HG02642 (cell line): ENCODE results near the gene MGAT5B.
"Not testable (repeated sequence)": the region's sequence is repeated elsewhere in the genome, so short reads cannot be mapped to it uniquely, and the experiment has no call there.

Source experiments
- ATAC-seq: cut with Tn5 transposase; IDR thresholded peaks from one replicate; pipeline ENCODE4 v1.9.1; 2021; ENCODE audit warnings: mild to moderate bottlenecking; ENCODE audit not compliant: unreplicated experiment, poor library complexity

The MGAT5B gene

DNA sequence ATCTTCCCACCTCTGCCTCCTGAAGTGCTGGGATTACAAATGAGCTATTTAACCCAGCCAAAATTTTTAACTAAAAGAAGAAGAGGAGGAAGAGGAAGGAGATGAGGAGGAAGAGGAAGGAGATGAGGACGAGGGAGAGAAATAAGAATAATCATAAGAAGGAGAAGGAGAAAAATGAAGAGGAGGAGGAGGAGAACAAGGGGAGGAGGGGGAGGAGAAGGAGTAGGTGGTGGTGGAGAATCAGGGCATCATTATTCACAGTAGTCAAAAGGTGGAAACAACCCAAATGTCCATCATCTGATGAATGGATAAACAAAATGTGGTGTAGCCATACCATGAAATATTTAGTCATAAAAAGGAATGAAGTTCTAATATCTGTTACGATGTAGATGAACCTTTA lies 21.2 kb upstream of the MGAT5B start:
- no peak for ATAC-seq

DNA sequence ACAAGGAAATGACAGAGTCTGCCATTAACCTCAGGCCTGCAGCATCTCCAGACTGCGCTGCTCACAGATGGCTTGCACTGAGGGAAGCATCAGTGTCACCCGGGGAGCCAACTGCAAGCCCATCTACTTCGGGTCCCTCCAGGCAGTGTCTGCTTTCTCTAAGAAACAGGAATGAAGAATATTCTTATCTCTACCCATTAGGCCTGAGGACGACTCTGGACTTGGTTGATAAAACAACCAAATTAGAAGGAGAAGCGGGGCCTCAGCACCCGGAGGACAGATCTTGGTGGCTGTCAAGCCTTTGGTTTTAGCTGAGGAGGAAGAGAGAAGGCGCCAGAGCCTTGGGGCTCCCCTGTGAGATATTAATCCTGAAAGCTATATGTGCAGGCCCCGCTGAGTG lies 19.5 kb upstream of the MGAT5B start:
- ATAC-seq = no peak

DNA sequence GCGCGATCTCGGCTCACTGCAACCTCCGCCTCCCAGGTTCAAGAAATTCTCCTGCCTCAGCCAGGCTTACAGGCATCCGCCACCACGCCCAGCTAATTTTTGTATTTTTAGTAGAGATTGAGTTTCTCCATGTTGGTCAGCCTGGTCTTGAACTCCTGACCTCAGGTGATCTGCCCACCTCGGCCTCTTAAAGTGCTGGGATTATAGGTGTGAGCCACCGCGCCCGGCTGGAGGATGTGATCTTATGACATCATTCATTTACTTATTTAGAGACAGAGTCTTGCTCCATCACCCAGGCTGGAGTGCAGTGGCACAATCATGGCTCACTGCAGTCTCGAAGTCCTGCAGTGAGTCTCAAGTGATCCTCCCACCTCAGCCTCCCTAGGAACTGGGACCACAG lies 19.0 kb upstream of the MGAT5B start:
- ATAC-seq = not testable (repeated sequence)

DNA sequence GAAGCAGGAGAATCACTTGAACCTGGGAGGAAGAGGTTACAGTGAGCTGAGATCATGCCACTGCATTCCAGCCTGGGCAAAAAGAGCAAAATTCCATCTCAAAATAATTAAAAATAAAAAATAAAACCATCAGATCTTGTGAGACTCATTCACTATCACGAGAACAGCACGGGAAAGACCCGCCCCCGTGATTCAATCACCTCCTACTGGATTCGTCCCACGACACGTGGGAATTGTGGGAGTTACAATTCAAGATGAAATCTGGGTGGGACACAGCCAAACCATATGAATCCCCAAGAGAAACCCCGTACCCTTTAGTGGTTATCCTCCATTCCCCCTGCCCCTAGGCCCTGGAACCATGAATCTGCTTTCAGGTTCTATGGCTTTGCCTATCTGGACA lies 15.4 kb upstream of the MGAT5B start:
- ATAC-seq = no peak

DNA sequence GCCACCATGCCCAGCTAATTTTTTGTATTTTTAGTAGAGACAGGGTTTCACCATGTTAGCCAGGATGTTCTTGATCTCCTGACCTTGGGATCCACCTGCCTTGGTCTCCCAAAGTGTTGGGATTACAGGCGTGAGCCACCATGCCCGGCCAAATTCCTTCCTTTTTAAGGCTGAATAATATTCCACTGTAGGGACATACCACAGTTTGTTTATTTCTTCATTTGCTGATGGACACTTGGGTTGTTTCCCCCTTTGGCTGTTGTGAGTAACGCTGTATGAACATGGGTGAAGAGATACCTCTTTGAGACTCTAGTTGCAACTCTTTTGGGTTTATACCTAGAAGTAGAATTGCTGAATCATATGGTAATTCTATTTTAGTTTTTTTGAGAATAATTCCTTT lies 13.1 kb upstream of the MGAT5B start:
- ATAC-seq = no peak

DNA sequence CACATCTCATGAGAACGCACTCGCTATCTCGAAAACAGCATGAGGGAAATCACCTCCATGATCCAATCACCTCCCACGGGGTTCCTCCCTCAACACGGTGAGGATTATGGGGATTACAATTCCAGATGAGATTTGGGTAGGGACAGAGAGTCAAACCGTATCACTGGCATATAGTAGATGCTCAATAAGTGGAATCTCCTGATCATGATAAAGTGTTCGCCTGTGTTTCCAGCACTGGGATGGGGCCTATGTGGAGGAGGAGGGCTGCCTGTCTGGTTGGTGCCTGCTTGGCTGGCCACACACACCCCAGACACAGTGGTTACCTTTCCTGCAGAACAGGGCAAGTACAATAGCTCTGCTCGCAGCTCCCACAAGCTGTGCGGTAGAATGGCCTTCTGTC lies 6.1 kb upstream of the MGAT5B start:
- no peak for ATAC-seq

DNA sequence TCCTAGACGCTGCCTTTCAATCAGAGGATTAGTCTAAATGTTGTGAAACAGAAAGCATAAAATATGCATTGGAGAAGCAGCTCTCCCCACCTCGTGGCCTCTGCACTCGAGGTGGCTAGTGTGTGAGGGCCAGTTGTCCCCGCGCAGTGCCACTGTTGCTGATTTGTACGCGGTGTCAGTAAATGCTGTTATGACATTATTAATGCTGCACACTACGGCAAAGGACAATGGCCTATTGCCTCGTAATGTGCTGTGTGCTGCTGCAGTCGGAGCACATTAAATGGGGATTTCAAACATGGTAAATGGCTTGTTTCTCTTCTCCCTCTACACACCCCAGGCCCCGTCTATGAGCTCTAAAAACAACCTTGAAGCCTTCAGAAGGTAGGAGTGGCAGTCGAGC lies 5.7 kb upstream of the MGAT5B start:
- no peak for ATAC-seq

DNA sequence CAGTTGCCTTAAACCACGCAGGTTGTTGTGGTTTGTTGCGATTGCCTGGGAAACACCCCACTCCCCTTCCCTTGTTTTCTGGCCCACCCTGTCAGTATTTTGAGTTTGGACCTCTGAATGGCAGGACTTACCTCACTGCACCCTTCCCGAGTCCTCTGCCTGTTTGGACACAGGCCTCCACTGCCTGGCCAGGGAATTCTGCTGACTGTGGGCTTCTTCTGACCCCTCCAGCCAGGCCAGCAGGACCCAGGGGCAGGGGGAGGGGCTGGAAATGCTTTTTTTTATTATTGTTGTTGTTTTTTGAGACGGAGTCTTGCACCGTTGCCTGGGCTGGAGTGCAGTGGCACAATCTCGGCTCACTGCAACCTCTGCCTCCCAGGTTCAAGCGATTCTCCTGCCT lies 4.2 kb upstream of the MGAT5B start:
- ATAC-seq = no peak

DNA sequence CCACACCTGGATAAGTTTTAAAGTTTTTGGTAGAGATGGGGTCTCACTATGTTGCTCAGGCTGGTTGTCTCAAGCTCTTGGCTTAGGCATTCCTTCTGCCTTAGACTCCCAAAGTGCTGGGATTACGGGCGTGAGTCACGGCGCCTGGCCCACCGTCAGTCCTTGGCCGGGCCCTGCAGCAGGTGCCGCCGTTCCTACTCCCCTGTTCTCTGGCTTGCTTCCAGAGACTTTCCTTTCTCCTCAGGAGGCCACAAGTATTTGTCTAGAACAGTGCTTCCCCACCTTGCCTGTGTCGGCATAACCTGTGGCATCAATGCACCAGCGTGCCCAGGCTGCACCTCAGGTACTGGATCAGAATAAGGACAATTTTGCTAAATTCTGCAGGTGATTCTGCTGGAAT lies 3.0 kb upstream of the MGAT5B start:
- no peak for ATAC-seq

DNA sequence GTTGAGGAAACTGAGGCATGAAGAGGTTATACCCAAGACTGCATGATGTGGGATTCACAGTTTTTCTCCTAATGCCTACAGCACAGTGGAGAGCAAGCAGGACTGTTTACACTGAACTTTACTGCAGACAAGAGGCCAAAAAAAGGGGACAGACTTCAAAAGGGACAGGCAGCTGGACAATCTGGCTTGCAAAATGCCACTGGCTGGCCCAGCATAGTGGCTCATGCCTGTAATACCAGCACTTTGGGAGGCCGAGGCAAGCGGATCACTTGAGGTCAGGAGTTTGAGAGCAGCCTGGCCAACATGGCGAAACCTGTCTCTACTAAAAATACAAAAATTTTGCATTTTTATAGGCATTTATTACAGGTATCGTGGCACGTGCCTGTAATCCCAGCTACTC lies 2.0 kb upstream of the MGAT5B start:
- ATAC-seq = no peak

DNA sequence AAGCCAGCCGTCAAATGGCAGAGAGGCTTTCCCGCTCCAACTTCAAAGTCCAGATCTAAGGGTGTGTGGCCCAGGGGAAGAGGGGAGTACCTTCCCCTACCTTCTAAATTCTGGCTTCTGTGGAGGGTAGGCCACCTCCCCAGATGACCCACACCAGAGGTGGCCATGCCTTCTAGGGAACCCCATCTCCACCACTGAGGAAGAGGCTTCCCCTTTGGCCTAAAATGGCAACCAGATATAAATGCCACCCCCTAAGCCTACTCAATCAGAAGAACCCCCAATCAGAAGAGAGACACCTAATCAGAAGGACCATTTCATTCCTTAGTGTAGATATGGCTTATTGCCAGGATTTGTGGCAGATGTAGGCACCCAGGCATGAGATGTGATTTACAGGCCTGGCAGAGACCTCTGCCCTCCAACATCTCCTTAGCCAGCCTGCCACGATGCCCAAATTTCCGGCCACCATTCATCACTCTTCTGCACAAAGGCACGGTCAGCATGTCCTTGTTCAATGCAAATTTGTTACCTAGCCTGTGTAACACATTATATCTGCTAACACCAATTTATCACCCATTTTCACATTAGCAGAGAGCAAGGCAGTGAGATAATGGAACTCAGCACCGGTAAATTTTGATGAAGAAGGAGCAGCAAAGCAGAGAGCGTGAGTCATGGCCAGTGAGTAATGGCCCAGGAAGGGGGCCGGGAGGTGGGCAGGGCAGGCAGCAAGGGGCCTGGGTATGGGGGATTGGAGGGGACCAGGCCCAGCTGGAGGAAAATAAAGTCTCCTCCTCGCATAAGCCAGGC lies 1.2 kb upstream of the MGAT5B start:
- no peak for ATAC-seq

DNA sequence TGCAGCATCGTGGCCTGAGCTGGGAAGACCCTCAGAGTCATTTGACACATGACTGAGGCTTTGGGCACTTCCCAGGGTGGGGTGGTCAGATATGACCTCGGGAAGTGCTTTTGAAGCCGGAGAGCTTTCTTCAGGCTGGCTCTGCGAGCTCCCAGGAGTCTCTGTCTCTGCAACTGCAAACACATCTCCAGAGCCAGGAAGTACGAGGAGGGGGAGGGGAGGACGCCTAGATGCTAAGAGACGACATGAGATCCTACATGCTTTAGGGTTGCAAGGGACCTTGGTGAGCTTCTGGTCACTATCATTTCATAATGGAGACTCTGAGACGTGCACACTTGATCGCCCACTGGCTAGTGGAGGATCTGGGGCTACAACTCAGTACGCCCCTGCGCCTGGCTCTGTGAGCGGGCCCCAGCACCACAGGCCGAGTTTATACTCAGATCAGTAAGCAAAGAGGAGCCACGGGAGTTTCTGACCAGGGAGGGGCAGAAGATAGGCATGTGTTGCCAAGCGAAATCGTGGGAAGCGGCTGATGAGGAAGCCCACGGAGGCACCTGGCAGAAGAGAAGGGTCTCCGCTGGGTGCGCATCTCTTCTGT lies 527 bp upstream of the MGAT5B start:
- no peak for ATAC-seq

DNA sequence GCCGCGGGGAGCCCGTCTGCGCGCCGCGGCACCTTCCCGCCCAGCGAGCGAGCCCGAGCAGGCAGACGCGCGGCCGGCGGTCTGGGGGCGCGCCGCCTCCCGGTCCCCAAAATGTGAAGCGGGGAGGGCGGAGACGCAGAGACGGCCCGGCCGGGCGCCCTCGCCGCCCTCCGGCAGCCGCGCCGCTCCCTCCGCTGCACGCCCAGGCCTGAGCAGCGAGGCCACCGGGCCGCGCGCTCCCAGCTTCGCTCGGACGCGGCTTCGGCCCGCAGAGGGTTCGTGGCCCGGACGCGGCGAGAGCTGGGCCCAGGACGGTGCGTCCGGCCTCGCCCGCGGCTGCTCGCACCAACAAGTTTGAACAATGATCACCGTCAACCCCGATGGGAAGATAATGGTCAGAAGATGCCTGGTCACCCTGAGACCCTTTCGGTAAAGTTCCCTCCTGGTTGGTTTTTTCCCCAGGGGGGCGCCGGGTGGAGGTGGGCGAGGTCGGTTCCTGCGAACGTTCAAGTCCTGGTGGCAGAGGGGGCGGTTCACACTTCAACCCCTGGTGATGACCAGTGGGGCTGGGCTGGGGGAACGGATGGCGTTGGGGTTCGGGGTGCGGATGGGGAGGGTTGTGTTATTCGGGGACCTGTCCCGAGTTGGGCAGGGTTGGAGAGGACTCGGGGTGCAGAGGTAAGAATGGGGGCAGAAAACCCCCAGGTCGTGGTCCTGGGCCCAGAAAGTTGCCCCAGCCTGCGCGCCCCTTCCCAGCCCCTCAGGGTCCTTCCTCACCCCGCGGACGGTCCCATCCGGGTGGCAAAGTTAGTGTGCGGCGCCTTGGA lies 678 bp downstream of the MGAT5B start:
- no peak for ATAC-seq

DNA sequence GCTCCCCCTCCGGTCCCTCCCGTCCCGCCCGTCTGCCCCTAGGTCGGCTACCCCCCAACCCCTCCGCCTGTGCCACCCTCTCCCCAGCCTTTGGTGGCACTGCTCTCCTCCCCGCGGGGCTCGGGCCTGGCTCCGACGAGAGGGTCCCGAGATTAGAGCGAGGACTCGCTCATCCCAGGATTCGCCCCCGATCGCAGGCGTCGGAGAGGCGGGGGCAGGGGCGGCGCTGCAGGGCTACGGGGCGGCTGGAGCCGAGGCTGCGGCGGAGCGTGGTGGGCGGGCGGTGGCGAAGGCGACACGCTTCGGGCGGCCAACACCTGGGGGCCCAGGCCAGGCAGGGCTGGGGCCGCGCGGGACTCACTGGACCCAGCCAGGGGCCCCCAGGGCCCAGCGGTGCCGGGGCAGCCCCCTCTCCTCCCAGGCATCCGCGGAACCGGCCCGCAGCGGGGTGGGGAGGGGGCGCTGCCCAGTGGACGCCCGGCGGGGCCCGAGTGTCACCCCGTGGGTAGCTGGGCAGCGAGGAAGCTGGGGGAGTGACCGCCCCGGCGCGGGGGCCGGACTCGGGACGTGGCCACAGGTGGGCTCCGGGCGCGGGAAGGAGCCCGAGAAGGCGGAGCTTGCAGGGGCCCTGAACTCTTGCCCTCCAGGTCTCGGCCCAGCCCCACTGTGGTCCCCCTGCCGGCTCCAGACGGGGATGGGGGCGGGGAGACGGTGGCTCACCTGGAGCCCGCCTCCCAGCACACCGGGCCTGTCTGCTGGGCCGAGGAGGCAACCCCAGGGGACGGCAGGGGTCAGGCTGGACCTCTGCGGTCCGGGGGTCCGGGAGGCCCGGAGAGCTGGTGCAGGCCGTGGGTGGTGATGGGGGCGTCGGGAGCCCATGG lies 1.5 kb downstream of the MGAT5B start:
- ATAC-seq = no peak

DNA sequence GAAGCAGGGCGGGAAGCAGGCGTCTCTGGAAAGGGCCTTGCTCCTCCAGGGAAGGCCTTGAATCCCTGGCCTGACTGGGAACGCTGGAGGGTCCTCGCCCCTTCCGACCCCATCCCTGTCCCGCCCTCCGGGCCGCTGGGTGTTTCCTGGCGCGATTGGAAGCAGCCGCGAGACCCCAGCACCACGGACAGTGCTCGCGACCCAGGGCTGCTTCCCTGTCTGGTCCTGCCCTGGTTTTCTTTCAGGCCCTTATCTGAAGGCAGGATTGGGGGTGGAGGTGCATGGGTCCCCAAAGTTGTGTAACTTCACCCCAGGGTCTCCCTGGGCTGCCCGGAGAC lies 2.1 kb downstream of the MGAT5B start:
- ATAC-seq = no peak

DNA sequence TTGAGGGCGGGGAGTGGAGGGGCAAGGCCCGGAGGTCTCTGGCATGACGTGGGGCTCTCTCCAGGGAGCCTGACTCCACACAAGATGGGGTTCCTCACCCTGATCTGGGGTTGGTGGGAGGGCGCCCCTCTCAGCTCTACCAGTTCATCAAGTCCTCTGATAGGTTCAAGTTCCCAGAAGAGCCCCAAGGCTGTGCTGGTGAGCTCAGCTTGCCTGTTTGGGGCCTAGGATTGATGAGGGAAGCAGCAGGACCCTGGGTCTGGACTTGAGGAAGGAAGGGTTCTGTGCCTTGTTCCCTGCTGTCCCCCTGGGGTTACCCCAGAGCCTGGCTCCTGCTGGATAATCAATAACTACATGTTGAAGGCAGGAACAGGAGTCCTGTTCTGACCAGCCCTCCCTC lies 3.5 kb downstream of the MGAT5B start:
- ATAC-seq = no peak

DNA sequence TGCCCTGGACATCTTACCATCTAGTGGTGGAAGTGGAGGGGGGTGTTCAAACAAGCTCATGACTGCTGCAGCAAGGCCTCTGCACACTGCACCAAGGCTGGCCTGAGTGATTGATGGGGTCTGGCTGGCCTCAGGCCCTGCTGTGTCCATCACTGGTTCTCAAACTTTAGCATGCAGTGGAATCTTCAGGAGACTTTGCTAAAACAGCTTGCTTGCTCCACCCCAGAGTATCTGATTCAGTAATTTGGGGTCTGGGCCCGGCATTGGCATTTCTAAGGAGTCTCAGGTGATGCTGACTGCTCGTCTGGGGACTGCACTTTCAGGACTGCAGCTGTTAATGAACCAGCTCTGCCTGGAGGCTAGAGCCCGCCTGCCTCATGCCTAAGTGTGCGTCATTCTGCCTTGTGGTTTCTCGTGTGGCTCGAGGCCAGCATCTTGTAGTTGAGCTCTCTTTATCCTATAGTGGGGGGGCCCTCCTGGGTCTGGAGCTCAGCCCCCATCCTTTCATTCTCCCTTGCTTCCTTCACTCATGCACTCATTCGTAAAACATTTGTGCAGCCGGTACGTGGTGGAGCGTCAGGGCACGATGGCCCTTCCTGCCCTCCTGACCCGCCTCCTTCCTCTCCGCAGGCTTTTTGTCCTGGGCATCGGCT lies 4.1 kb downstream of the MGAT5B start:
- no peak for ATAC-seq

DNA sequence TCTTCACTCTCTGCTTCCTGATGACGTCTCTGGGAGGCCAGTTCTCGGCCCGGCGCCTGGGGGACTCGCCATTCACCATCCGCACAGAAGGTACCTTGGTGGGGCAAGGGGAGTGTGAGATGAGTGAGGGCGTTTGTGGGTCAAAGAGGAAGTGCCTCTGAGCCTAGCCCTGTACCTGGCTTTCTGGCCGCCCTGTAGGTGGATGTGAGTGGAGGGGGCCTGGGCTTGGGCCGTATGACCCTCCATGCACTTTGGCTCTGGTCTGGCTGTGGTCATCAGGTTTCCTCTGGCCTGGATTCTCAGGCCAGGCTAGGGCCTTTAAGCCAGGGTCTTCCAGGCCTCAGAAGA lies 4.6 kb downstream of the MGAT5B start:
- ATAC-seq = no peak

DNA sequence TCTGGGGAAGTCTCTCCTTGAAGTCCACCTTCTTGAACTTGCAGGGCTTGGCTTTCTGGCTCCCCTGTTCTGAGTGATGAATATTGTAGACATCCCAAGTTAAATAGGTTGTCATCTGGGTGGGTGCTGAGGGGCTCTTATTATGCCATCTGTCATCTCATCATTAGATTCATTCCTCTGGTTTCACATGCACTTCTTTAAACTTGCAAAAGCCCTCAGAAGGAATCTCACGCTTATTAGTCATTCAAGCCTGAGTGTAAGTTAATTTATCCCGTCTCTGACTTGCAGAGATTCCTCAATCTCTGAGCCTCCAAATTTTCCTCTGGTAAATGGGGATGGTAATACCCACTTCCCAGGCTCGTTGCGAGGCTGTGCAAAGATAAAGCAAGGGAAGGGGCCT lies 5.7 kb downstream of the MGAT5B start:
- no peak for ATAC-seq

DNA sequence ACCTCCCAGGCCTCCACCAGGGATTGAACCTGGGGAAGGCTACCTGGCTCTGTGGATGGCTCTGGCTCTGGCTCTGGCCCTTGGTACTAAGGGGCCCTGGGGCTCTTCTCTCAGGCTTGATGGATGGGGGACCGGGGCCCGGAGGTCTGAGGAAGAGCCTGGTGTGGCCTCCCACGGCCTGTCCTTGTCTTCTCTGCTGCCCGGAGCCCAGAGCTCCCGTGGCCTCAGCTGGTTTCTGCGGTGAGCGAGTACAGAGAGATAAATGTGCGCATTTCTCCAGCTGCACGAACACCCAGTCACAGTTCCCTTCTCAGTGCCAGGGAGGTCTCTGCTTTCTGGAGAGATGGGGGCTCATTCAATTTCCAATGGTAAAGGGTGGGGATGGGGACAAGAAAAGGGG lies 9.2 kb downstream of the MGAT5B start:
- ATAC-seq = no peak
